NCI-H2081 (cell line): Measurements from ENCODE around the gene RNU1-3.
"Not testable (repeated sequence)": the region's sequence is repeated elsewhere in the genome, so short reads cannot be mapped to it uniquely, and the experiment has no call there.

Experiments
- DNase-seq, 2 experiments: peaks; one replicate each; lab custom pipeline; 2025; lab: John Stamatoyannopoulos, UW

Gene RNU1-3

DNA sequence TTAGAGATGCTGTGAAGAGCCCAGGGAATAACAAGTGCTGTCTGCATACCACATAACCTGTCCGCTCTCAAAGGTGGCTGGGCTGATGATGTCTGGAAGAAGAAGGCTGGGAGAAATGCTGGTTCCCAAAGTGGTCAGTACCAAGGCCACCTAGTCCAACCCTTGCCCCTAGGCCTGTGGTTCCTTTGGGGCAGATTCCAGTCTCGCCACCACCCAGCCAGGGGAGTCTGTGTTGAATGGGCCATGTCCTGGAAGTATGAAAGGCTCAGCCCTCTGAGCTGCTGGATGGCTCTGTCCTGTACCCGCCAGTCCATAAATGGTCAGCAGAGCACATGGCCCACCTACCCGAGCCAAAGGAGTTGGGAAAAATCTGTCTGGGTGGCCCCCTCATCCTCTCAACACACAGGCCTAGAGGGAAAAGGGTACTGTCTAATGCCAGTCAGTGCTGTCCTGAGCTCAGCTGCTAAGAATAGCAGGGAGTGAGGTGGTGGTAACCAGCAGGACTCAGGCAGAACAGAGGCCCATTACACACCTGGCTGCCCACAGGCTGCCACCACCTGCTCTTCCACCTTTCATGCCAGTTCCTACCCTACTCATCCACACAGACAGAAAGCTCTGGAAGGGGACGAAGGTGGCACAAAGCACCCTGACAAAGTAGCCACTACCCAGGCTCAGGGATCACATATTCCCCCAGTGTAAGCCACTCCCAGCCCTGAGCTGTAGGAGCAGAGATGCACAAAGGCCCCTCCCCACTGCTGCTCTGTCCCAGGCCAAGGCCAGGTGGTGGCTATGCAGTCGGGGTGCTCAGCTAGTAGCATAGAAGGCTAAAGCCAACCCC lies 28.6 kb downstream of the RNU1-3 start:
- not testable (repeated sequence) for DNase-seq

DNA sequence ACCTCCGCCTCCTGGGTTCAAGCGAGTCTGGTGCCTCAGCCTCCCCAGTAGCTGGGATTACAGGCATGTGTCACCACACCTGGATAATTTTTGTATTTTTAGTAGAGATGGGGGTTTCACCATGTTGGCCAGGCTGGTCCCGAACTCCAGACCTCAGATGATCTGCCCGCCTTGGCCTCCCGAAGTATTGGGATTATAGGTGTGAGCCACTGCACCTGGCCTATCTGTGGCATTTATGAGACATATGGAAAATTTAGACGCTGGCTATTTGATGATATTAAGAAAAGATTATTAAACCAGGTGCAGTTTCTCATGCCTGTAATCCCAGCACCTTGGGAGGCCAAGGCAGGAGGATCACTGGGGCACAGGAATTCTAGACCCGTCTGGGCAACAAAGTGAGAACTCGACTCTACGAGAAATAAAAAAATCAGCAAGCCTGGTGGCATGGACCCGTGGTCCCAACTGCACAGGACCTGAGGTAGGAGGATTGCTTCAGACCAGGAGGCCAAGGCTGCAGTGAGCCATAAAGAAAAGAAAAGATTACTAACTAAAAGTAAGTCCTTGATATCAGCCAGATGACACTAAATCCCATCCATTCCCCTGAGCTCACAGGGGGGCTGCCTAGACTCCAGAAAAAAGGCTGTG lies 30.1 kb downstream of the RNU1-3 start:
- DNase-seq, result not testable (repeated sequence)

DNA sequence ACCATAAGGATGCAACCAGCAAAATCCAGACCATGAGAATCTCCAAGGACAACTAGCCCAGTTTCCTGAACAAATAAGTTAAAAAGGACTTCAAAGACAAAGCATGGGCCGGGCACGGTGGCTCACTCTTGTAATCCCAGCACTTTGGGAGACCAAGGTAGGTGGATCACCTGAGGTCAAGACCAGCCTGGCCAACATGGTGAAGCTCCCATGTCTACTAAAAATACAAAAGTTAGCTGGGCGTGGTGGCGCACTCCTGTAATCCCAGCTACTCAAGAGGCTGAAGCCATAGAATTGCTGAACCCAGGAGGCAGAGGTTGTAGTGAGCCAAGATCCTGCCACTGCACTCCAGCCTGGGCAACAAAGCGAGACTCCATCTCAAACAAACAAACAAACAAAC lies 30.8 kb downstream of the RNU1-3 start:
- not testable (repeated sequence) for DNase-seq

DNA sequence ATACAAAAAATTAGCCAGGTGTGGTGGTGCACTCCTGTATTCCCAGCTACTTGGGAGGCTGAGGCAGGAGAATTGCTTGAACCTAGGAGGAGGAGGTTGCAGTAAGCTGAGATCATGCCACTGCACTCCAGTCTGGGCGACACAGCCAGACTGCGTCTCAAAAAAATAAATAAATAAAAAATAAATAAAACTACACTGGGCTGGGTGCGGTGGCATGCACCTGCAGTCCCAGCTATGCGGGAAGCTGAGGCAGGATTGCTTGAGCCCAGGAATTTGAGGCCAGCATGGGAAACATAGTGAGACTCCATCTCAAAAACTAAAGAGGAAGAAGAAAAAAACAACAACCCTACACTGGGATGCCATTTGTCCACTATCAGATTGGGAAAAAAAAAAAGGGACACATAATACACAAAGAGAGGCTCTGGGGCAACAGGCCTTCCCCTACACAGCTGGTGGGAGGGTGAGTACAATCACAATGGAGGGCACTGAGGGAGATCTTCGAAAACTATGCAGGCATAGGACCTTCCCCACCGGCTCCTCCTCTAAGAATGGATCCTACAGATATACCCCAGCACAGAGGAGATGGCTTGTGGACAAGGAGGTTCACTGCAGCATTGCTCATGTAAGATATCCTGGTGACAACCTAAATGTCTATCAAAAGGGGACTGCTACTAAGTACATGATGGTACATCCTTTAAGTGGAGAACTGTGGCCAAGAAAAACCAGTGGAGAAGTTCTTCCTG lies 33.0 kb downstream of the RNU1-3 start:
- DNase-seq, result not testable (repeated sequence)

DNA sequence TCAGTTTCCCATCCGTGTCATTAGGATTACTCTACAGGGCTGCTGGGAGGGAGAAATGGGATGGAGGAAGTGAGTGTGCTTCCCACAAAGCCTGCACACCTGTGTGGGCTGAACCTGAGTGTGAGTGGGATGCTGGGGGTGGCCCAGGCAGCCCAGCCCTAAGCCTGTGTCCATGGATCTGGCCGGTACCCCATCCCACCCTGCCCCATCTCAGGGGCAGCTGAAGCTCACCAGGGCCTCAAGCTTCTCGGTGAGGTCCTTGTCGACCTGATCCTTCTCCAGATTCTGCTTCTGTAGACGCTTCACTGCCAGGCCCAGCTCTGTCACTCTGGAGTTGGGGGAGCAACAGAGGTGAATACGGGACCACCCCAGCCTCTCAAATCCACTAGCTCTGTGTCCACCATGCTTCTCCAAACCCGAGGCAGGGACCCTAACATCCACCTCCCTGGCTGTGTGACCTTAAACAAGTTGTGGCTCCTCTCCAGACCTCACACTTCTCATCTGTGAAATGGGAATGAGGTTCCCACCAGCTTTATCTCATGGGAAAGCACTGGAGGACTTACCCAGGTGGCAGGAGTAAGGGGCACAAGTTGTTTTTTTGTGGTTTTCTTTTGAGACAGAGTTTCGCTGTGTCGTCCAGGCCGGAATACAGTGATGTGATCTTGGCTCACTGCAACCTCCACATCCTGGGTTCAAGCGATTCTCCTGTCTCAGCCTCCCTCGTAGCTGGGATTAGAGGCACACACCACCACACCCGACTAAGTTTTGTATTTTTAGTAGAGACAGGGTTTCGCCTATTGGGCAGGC lies 34.5 kb downstream of the RNU1-3 start:
- not testable (repeated sequence) for DNase-seq

- DNase-seq, result no peak
Observed at GRCh38 chr1:16631248-16632043, 35.3 kb downstream of the RNU1-3 start.

DNA sequence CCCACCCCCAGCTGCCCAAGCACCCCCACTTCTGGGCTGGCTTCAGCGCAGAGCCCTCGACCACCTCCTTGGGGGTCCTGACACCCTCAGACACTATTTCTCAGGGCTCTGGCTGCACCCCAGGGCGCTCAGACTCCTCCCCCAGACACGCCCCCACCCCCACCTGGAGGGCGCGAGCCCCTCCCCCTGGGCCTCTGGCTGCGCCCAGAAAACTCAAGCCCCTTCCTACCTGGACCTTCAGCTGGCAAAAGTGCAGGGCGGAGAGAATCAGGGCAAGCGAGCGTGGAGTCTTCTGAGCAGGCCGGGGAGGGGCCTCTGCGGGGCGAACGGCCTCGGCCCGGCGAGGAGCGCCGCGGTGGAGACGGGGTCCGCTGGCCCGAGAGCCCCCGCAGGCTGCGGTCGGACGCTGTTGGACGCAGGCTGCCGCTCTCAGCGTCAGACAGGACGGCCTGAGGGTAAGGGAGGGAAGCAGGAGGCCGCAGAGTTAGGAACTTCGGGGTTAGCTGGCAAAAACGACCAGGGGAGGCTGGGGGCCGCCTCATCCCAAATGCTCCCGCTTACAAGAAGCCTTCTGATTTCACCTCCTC lies 36.0 kb downstream of the RNU1-3 start:
- DNase-seq, result no peak

DNA sequence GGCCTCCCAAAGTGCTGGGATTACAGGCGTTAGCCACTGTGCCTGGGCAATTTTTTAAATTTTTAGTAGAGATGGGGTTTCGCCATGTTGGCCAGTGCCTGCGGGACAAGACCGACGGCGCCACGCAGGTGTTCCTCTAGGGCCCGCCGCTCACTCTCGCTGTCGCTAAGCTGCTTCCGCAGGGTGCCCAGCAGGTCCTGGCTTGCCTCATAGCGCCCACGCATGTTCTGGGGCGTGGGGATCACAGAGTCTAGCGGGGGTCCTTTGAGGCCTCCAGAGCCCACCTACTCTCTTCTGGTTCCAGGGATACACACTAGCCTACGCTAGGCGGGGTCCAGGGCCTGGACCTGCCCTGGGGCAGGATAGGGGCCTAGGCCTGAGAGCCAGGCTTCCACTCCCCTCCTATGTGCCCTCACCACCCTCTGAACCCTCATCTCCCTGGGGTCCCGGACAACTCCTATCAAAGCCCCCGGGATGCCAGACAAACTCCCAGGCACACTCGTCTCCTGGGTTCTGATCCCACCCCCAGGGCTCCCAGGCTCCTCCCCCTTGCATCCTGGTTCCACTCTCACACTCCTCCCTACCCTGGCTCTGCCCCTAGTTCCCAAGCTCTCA lies 36.7 kb downstream of the RNU1-3 start:
- not testable (repeated sequence) for DNase-seq

GRCh38 chr1:16628361-16629111 lies 38.2 kb downstream of the RNU1-3 start:
- DNase-seq, result no peak

- DNase-seq, result not testable (repeated sequence)
Observed at GRCh38 chr1:16626409-16626983, 40.3 kb downstream of the RNU1-3 start.

DNA sequence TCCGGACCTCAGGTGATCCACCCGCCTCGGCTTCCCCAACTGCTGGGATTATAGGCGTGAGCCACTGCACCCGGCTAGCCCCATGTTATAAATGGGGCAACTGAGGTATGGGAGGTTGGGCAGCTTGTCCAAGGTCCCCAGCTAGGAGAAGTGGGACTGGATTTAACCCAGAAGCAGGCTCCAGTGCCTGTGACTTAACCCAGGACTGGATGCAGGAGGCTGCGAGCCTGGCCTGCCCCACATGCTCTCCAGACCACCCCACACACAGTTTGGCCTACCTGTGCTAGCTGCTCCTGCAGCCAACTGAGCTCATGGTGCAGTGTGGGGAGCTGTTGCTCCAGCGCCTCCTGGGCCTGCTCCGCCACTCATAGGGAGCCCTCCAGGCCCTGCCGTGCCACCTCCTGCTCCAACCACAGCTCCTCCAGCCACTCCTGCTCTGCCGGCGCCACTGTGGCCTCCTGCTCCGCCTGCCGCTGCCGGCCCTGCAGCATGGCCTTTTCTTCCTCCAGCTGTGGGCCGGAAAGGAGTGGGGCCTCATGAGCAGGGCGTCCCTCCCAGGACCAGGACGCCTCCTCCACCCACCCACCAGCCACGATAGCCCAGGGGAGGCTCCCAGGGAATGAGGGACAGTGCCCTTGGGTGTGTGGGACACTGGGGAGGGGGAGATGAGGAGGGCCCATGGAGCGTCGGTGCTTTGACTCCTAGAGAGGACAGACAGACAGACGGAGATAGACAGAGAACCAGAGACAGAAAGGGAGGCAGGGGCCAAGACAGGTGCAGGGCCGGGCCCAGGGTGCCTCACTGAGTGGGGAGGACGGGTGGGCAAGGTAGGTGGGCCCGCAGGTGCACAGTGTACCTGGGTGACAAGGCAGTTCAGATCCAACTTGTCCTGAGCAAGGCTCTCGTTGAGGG lies 41.0 kb downstream of the RNU1-3 start:
- DNase-seq, result no peak

DNA sequence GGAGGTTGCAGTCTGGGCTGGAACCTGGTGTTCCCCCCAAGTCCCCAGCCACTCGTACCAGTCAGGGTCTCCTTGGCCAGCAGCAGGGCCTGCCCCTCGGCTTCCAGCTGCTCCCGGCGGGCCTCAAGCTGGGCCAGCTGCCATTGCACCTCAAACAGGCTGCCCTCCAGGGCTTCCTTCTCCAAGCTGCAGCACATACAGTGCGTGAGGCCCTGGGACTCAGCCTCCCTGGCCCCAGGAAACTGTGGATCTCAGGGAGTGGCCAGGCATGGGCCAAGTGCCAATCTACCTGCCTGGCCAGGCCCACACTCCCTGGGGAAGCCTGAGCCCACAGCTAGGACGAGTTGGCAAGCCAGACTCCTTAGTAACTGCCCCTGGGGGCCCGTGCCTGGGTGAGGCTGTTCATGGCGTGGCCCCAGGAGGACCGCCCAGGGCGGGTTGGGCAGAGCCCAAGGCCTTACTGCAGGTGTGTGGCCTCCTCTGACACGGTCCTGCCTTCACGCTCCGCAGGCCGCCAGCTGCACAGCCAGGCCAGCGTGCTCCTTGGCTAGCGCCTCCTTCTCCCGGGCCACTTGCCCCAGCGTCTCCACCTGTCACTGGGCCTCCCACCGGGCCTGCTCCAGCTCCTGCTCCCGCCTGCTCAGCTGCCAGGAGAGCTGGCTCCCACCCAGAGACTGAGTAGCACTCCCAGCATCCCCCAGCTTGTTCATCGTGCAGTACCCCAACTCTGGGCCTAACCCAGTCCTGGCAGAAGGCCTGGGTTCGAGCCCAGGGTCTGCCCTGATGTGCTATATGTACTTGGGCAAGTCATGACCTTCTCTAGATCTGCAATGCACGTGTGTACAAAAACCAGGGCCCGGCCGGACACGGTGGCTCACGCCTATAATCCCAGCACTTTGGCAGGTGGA lies 42.7 kb downstream of the RNU1-3 start:
- peak; percentile 91 to 97 for DNase-seq

- DNase-seq, result peak in 1 of 2 experiments; percentile 40
Observed at GRCh38 chr1:16623337-16623736, 43.4 kb downstream of the RNU1-3 start.

- DNase-seq, result not testable (repeated sequence)
Observed at GRCh38 chr1:16621681-16622315, 45.0 kb downstream of the RNU1-3 start.

DNA sequence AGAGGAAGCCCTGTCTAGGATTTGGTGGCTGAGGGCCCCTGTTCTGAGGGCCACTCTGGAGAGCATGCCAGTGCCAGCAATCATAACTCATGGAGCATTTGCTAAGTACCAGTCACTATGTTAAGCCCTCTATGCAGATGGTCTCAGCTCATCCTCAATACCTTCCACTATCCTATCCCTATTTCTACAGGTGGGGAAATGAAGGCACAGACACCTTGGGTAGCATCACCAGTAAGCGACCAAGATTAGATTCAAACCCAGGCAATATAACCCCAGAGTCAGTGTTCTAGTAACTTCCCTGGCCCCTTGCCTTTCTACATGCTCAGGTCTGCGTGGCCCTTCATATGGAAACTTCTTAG lies 45.5 kb downstream of the RNU1-3 start:
- no peak for DNase-seq

GRCh38 chr1:16619803-16620501 lies 46.8 kb downstream of the RNU1-3 start:
- not testable (repeated sequence) for DNase-seq
